ENCODE data around the gene CLCN6.

CLCN6 gene

DNA sequence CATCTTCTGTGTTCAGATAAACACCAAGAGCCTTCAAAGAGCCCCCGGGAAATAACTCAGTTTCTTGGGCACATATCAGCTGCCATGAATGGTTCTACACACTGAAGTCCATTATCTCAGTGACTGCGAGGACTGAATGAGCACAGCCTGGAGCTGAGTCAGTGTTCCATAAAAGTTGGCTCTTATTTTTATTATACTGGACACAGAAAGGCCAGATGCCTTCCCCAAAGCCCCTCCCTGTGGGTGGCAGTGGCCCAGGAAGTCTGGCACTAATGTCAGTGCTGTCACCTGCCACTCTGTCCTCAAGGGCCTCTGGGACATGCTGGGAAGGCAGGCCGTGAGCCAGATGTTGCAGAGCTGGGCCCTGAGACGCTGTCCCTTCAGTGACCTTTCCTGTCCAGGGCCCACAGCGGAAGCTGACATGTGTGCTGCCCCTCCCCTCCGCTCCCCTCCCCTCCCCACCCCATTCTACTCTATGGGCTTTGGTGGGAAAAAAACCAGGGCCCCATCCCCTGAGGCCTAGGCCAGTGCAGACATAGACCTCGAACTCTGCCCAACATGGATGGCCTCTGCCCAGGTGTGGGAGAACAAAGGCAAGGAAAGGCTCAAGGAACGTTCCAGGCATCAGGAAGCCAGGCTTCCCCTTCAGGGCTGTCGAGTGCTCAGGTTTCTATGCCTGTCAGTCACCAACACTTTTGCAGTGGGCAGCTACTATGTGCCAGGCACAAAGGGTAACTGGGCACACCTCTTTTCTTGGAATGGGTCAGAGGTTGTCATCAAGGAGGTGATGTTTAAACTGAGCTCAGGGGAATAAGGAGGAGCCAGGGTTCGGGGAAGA is 75.1 kb downstream of the CLCN6 start:
- no peak for DNase-seq

DNA sequence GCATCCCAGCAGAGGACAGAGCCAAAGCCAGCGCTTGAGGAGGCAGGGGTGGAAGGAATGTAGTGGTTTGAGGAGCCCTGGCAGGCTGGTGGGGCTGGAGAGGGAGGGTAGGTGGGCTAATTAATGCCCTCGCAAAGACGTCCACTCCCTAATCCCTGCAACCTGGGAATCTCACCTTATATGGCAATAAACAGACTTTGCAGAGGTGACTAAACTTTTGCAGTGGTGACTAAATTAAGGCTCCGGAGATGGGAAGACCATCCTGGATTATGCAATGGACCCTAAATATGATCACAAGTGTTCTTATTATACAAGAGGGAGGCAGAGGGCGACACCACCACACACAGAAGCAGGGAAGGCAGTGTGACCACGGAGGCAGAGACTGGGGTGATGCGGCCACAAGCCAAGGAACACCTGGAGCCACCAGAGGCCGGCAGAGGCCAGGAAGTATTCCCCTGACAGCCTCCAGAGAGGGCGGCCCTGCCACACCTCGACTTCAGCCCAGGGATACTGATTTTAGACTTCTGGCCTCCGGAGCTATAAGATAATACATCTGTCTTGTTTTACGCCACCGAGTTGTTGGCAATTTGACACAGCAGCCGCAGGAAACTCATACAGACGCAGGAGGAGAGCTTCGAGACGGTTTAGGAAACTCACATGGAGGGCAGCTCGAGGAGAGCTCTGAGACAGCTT is 75.9 kb downstream of the CLCN6 start:
- DNase-seq, result no peak

DNA sequence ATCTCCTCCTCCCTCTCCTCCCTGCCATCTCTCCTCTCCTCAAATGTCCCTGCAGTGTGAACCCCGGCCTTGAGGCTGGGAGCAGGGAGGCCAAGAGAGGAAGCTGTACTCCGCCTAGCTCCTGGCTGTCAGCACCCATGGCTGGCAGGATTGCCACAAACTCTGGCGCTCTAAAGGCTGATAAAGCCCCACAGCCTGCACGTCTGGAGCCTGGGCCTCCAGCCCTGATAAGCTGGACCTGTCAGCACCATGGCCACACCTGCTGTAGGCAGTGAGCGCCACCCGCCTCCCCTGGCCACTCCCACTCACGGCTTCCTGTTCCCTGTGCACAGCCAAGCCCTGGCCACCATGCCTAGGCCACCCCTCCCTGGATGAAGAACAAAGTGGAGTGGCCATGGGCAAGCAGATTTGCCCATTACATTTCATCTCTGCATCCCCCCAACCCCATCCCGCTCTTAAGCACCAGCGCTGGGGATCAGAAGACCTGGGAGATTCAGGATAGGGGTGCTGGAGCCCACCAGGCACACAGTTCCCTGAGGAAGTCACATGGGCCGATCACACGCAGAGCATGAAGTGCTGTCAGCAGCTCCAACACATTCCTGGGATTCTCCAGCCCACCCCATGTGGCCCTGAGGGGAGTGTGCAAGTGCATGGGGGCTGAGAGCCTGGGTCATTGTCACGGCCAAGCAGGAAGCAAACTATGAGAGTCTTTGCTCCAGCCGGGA is 77.0 kb downstream of the CLCN6 start:
- DNase-seq, result no peak

DNA sequence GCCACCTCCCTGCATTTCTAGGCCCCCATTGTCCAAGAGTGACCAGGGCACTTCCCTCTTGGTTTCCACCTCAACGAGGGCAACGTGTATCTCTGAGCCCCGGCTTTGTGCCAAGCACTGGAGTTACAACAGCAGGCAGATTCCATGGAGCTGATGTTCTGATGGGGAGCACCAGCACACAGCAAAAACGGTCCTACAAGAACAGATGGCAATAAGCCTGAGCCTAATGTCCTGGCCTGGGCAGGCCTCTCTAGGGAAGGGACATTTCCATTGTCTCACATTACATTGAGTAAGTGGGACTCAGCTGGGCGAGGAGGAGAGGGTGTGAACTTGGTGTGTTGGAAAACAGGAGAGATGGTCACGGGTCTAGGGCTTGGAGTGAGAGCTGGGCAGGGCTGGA is 79.9 kb downstream of the CLCN6 start:
- DNase-seq, result no peak

DNA sequence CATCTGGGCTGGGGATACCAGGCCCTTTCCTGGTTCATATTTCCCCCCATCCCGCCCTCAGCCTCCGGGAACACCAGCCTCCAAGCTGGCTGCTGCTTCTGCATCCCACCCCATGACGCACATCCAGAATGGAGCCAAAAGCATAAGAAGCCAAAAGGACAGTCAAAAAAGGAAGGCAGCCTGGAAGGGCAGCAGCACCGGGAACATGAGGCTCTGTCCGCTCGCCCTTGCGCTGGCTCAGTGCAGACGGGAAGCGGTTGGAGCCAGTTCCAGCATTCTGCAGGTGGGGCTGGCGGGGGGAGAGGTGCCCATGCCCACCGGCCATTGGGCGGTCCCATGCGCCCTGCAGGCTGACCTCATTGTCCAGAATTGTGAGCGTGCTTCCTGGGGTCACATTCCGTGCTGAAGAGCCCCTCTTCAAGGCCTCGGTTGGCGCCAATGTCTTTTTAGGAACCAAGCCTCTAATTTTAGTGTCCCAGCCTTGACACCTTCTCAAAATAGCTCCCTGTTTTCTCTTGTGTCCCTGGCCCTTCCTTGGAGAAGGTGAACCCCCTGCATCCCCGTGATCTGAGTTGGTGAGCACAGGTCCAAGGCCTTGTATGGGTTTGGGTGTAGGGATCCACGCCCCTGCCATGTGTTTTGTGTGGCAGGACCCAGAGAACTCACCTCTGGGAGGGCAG is 81.1 kb downstream of the CLCN6 start:
- no peak for DNase-seq

DNA sequence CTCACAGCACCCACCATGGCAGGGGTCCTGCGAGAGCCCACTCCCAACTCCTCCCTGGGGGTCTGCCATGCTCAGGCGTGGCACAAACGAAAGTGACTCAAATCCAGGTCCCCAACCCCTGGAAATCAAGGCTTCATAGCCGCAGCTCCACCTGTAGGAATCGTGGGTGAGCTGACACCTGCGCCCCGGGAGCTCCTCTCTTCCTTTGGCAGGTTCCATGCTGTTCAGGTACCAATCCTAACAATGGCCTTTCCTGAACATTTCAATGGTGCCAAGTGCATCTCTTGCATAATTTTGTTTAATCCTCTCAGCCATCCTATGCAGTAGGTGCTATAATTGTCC is 81.6 kb downstream of the CLCN6 start:
- no peak for DNase-seq

DNA sequence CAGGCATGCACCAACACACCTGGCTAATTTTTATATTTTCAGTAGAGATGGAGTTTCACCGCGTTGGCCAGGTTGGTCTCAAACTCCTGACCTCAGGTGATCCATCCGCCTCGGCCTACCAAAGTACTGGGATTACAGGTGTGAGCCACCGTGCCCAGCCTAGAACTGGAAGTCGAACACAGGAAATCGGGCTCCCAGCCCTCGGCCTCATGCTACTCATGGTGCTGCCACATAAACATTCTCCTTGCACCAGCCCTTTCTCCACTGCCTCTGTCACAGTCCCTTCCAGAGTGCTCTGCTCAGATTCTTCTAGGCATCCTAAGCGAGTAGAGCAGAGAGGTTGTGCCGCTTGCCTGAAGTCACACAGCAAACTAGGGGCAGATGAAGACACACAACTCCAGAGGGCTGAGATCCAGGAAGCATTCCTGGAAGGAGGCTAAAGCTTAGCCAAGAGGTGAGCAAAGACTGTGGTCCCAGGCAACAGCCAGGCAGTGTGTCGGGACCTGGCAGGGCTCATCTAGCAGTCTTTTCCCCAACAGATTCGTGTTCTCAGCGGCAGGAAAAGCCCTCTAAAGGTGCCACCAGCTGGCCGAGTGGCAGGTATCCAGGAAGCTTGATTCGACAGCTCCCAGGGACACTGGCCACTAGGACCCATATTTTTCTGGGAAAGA is 82.3 kb downstream of the CLCN6 start:
- no peak for DNase-seq

DNA sequence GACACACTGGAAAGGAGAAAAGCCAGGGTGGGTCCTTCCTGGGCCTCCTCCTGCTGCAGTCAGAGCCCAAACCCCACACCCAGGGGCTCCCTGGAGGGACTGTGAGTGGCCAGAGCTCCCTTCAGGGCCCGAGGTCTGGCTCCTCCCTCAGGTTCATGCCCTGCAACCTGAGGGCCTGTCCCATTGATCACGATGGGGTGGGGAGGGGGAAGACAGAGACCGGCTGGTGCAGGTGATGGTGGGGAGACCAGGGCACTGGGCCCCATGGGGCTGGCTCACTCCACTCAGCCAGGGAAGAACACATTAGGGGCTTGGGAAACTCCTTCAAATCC is 82.9 kb downstream of the CLCN6 start:
- no peak for DNase-seq

DNA sequence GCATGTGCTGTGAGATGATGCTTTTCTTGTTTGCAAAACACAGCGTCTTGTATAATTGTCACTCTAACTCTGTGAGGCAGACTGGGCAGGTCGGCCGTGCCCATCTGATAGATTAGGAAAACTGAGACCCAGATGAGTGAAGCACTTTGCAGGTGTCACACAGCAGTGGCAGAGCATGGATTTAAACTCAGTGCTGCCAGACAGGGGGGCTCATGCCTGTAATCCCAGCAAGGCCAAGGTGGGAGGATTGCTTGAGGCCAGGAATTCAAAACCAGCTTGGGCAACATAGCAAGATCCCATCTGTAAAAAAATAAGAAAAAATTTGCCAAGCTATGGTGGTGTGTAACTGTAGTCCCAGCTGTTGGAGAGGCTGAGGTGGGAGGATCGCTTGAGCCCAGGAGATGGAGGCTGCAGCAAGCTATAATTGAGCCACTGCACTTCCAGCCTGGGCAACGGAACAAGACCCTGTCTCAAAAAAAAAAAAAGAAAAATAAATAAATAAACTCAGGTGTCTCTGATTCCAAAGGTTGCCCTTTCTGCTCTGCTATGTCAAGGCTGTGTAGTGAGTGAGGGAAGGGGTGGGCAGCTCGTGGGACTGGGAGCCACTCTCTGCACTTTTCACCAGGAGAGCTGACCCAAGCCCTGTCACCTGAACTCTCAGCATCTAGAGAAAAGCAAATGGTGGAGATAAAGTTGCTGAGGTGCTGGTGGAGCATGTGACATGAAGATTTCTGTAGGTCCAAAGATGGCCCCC is 85.6 kb downstream of the CLCN6 start:
- no peak for DNase-seq

All from NCI-H526 treated with DMSO at 0.1 percent for 48 hours (cell line).